Sciatic nerve (tissue), 2 donors: ENCODE data around the gene TLE7. TPM values are rescaled to one million over a fixed set of nuclear protein-coding genes. Genes with fewer than 3 reads are reported as not detected.

ENCODE experiments used
- ATAC-seq: fragments of 200-7000 bp; cut with Tn5 transposase; one replicate; pipeline ENCODE4 v1.9.1; 2020; ENCODE audit warnings: mild to moderate bottlenecking, moderate library complexity
- DNase-seq: peaks from one replicate; pipeline ENCODE4 v3.0.0-alpha.2; 2020; ENCODE audit warnings: low spot score
- intact Hi-C: fragments of 100-400 bp; cut with DNase I; formaldehyde crosslinking; loops from one replicate; pipeline ENCODE4 v1.14.2; 2022
- total RNA-seq: library from RNA; stranded (reverse); fragmentation: NEBNext Ultra II Directional; extraction: Animal tissue kit (Norgen Biotek cat#: 25700); gene quantifications from one replicate; pipeline ENCODE4 v1.2.1, GENCODE V29; 2021
- donor health status: DM: no; HTN: no; CAD: no.
- donor health status: DM: no; HTN: no; CAD: no.

The TLE7 gene
- total RNA-seq: not detected

- intact Hi-C loops: no loop called here
- DNase-seq (no peak), ATAC-seq (no peak)
Measured at GRCh38 chr16:71442051-71442440, at the start of gene TLE7. TLE7 (minus strand) TSS chr16:71442054; CDS start chr16:71433324, 8,730 bp downstream.

DNA sequence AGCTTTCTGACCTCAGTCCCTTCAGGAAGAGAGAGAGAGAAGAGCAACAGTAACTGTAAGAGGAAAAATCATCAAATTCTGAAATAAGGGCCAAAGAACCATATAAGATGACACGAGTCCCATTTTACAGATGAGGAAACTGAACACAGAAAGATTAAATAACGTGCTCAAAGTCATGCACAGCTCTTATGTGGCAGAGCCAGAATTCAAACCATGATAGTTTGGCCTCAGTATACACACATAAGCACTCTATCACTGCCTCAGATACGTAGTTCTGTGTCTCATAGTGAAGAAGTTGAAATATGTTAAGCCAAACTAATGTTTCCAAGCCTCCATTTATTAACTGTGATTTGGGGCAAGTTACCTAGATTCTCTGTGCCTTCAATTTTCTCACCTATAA lies 49.2 kb upstream of the TLE7 start:
- no peak for DNase-seq
- intact Hi-C loops: no loop called here

GRCh38 chr16:71490361-71490760 lies 48.5 kb upstream of the TLE7 start:
- intact Hi-C loops: no loop called here
- no peak for ATAC-seq
- DNase-seq: no peak

More for the DNA sequence above, 49.2 kb upstream of the TLE7 start:
- ATAC-seq: no peak

GRCh38 chr16:71489122-71489521 lies 47.3 kb upstream of the TLE7 start, which contains the start of gene ZNF19:
ZNF19 (minus strand) TSS chr16:71489324; CDS start chr16:71482114, 7,210 bp downstream.
- ATAC-seq (no peak), DNase-seq (no peak)
- intact Hi-C loops: no loop called here

DNA sequence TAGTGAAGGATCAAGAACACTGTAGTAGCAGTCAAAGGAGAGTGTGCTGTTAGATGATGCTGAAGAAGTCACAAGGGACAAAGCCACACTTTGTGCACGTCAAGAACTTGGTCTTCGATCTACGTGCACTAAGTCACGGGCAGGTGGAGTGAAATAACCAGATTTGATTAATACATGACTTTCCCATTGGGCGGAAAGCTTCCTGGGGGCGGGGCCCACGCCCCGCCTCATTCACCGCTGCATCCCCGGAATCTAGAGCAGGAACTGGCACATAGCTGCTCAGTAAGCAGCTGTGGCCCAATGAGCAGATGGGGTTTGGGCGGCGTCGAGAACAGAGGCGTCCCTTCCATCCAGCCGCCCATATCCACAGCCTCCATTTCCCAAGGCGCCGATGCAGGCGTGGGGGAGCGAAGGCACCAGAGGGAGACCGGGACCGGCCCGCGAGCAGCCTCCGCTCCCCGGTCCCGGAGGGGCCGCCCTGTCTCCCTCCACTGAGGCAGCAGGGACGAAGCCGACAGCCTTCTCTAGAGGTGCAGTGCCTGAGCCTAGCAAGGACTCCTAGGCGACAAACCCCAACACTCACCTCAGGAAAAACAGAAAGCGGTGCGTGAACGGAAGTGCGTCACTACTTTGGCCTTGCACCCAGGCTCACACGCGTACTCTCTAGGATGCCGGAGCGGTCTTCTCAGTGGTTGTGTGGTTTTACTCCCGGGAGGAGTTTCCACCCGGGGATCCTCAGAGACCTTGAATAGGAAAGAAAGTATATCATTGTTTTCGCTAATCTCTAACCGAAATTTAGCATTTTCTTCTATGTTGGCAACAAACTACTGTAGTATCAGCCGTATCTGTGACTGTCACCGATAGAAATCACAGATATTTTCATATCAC lies 42.4 kb upstream of the TLE7 start:
- intact Hi-C loops: no loop called here
- ATAC-seq (peak; percentile 98), DNase-seq (peak; percentile 91)

- intact Hi-C loops: no loop called here
- ATAC-seq (no peak), DNase-seq (no peak)
Measured at GRCh38 chr16:71482569-71482968, 40.7 kb upstream of the TLE7 start.

- DNase-seq (no peak), ATAC-seq (no peak)
- intact Hi-C loops: no loop called here
Measured at GRCh38 chr16:71480956-71481355, 39.1 kb upstream of the TLE7 start.

GRCh38 chr16:71479420-71479819 lies 37.6 kb upstream of the TLE7 start:
- intact Hi-C loops: no loop called here
- DNase-seq: no peak
- no peak for ATAC-seq

- intact Hi-C loops: no loop called here
- DNase-seq (no peak), ATAC-seq (no peak)
Measured at GRCh38 chr16:71476457-71477124, 34.7 kb upstream of the TLE7 start.

GRCh38 chr16:71474864-71475263 lies 33.0 kb upstream of the TLE7 start:
- ATAC-seq (no peak), DNase-seq (no peak)
- intact Hi-C loops: no loop called here

DNA sequence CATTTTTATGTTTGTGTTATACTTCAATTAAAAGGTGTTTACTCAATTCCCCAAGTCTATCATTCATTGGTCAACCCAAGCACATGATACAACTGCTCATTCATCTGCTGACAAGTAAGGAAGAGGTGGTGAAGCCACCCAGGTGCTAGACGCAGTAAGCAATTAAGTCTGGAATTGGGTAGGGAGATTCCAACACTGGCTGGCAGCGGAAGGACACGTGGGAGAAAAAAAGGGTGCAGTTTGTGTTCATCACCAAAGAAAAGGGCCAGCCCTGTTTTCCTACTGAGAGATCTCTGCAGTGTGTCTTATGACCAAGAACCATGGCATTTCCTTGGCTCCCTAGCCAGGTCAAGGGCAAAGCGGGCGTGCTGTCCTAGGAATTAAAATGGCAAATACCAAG lies 32.0 kb upstream of the TLE7 start:
- intact Hi-C loops: no loop called here
- ATAC-seq (no peak), DNase-seq (no peak)

DNA sequence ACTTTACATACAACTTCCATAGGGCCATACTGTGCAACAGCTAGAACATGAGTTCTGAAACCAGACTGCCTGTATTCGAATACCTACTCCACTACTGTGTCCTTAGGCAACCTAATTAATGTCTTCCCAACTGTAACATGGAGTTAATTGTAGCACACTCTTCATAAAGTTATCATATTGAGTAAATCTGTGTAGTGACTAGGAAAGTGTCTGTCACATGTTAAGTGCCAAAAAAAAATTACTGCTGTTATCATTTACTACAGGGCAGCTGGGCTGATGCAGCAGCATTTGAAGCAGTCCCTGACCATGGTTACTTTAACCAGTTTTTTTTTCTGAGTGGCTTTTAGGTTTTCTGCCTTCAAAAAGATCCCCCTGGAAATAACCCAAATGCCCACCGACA lies 31.1 kb upstream of the TLE7 start:
- ATAC-seq: no peak
- DNase-seq: no peak
- intact Hi-C loops: no loop called here

DNA sequence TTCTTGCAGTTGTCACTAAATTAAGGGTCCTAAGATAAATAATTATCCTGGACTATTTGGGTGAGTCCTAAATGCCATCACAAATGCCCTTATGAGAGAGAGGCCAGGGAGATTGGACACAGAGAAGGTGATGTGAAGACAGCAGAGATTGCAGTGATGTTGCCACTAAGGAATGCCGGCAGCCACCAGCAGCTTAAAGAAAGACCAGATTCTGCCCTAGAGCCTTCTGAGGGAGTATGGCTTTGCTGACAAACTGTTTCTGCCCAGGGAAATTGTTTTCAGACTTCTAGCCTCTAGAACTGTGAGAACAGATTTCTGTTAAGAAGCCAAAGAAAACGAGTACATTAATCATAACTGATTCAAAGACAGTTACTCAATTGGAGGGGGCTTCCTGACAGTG lies 30.2 kb upstream of the TLE7 start:
- no peak for ATAC-seq
- intact Hi-C loops: no loop called here
- no peak for DNase-seq

- intact Hi-C loops: no loop called here
- ATAC-seq (no peak), DNase-seq (no peak)
Measured at GRCh38 chr16:71467810-71468209, 26.0 kb upstream of the TLE7 start.

- intact Hi-C loops: no loop called here
- ATAC-seq (no peak), DNase-seq (no peak)
Measured at GRCh38 chr16:71464231-71464630, 22.4 kb upstream of the TLE7 start.

- intact Hi-C loops: no loop called here
- peak; percentile 100 for ATAC-seq
- DNase-seq: peak; percentile 91
Measured at GRCh38 chr16:71461686-71462648, 20.1 kb upstream of the TLE7 start, which contains the start of gene ZNF23. ZNF23 (minus strand) TSS chr16:71462247; CDS start chr16:71456796, 5,451 bp downstream.

DNA sequence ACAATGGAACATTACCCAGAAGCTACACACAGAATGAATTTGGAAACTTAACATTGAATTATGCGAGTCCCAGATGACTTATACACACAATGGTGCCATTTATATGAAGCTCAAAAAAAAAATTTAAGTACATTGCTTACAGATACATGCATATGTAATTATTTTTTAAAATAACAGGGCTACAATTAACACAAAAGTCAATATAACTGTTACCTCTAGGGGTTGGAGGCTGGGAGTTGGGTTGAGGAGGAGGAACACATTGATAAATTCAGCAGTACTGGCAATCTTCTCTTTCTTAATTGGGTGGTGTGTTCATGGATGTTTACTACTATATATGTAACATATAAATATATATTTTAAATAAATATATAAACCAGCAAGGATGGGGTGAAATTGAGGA lies 19.1 kb upstream of the TLE7 start:
- ATAC-seq: no peak
- DNase-seq: no peak
- intact Hi-C loops: no loop called here

DNA sequence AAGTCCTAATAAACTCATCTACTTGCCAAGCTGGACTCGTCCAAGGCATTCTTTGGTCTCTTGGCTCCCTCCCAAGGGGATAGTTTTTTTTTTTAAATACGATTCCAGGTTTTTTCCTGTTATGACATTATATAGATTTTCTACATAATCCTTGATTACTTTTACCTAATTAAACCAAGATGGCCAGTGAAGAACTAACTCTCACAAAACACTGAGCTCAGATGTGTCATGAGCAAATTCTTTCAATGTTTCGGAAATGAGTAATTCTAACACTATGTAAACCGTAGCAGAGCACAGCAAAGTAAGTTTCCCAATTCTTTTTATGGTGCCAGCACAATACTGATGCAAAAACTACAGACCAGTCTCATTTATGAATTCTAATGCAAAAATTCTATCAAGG lies 18.4 kb upstream of the TLE7 start:
- intact Hi-C loops: no loop called here
- ATAC-seq (no peak), DNase-seq (no peak)

DNA sequence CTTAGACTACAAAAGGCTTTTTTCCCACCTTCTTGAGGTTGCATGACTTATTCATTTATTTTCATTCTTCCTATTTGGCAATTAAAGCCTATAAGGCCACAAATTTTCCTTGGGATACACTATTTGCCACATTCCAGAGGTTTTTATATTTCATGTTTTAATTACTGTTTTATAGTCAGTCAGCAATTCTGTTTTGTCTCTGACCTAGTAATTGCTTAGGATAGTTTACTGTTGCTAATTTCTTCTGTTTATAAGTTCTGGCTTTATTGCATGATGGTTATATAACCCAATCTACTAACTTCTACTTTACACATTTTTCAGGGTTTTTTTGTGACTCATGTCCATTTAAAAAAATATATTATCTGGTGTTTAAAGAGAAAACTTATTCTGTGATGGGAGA lies 17.7 kb upstream of the TLE7 start:
- DNase-seq: no peak
- ATAC-seq: no peak
- intact Hi-C loops: no loop called here
